SH-SY5Y (cell line): ENCODE results near the gene RERE.

ENCODE experiments used
- GATA2 ChIP-seq: IDR thresholded peaks from 2 replicates; pipeline ENCODE4 v1.6.1; 2011; ENCODE audit warnings: mild to moderate bottlenecking, low read depth, low read length
- GATA3 ChIP-seq: IDR thresholded peaks from 2 replicates; pipeline ENCODE4 v1.6.1; 2011; ENCODE audit warnings: low read depth, mild to moderate bottlenecking, low read length, moderate library complexity

DNA sequence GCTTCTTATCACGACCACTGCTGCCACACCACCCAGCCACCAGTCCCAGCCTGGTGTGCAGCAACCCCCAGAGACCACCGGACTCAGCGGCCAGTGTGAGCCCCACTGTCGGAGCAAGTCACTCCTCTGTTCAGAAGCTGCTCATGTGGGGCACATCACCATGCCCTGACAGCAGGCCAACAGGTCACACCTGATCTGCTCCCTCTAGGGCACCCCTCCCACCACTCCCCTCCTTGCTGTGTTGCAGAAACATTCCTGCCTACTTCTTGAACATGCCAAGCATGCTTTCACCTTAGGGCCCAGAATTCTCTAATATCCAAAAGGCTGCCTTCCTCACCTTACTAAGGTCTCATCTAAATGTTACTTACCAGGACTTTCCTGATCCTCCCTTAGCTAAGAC lies 353.1 kb downstream of the RERE start:
- TF ChIP-seq GATA2 (no peak), GATA3 (no peak)
